Astrocyte (in vitro differentiated cells and primary cell): ENCODE results near the gene DNHD1.

Experiments
- EZH2 ChIP-seq: IDR thresholded peaks from 2 replicates; pipeline ENCODE4 v1.6.1; 2012; ENCODE audit warnings: mild to moderate bottlenecking, low read length, inconsistent platforms; ENCODE audit not compliant: insufficient read depth
- TF ChIP-seq, protein P1 (sequence below): IDR thresholded peaks from 2 replicates; pipeline ENCODE4 v1.5.1; 2011; ENCODE audit warnings: low read depth, mild to moderate bottlenecking, inconsistent platforms, low read length, moderate library complexity; ENCODE audit not compliant: insufficient read depth

- TF ChIP-seq, protein P1, sequence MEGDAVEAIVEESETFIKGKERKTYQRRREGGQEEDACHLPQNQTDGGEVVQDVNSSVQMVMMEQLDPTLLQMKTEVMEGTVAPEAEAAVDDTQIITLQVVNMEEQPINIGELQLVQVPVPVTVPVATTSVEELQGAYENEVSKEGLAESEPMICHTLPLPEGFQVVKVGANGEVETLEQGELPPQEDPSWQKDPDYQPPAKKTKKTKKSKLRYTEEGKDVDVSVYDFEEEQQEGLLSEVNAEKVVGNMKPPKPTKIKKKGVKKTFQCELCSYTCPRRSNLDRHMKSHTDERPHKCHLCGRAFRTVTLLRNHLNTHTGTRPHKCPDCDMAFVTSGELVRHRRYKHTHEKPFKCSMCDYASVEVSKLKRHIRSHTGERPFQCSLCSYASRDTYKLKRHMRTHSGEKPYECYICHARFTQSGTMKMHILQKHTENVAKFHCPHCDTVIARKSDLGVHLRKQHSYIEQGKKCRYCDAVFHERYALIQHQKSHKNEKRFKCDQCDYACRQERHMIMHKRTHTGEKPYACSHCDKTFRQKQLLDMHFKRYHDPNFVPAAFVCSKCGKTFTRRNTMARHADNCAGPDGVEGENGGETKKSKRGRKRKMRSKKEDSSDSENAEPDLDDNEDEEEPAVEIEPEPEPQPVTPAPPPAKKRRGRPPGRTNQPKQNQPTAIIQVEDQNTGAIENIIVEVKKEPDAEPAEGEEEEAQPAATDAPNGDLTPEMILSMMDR, result no peak
- TF ChIP-seq EZH2, result no peak
Measured at GRCh38 chr11:6530848-6531247, 33.8 kb downstream of the DNHD1 start.
